Measurements from ENCODE around the gene PDC. TPM values are rescaled to one million over a fixed set of nuclear protein-coding genes. Genes with fewer than 3 reads are reported as not detected.

PDC gene
- total RNA-seq, 1 donor from 2014 or later: not detected

DNA sequence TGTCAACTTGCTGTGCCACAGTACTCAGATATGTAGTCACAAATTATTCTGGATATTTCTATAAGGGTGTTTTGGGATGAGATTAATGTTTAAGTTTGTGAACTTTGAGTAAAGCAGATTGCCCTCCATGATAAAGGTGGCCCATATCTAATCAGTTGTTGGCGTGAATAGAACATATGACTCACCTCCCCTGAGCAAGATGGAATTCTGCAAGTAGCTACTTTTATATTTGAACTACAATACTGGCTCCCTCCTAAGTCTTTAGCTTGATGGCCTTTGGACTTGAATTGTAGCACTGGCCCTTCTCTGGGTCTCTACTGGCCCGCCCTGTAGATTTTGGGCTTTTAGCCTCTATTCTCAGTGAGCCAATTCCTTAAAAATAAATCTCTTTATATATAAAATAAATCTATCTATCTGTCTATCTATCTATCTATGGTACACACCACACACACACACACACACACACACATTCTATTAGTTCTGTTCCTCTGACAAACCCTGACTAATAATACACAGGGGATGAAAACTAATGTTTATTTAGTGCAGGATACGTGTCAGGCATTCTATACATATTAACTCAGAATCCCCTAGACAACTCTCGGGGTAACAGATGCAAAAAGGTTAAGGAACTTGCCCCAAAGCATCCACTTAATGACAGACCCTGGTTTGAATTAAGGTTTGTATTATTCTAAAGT, 37.9 kb upstream of the PDC start:
- TF ChIP-seq CTCF (IDR thresholded peaks at IDR 0.05; ENCODE audit: unreplicated experiment): no peak
- DNase-seq (ENCODE audit: low spot score): no peak
- H3K27ac Mint-ChIP-seq (ENCODE audit: unreplicated experiment): no peak overlapping the region
- H3K36me3 Mint-ChIP-seq (ENCODE audit: low read depth, unreplicated experiment): no peaks in the 10 kb centered on the region
- H3K27me3 Mint-ChIP-seq (ENCODE audit: unreplicated experiment): no peaks in the 10 kb centered on the region
- peaks cover 14% of the 10 kb centered on the region for H3K4me1 Mint-ChIP-seq (ENCODE audit: unreplicated experiment)
- H3K4me3 Mint-ChIP-seq (ENCODE audit: unreplicated experiment): no peak overlapping the region
- H3K9me3 Mint-ChIP-seq (ENCODE audit: unreplicated experiment): no peaks in the 10 kb centered on the region

GRCh38 chr1:186498071-186498470, 37.2 kb upstream of the PDC start:
- H3K27ac Mint-ChIP-seq (ENCODE audit: unreplicated experiment): no peak overlapping the region
- DNase-seq (ENCODE audit: low spot score): no peak
- no peak for TF ChIP-seq CTCF (IDR thresholded peaks at IDR 0.05; ENCODE audit: unreplicated experiment)
- H3K4me1 Mint-ChIP-seq (ENCODE audit: unreplicated experiment): peaks cover 14% of the 10 kb centered on the region
- H3K27me3 Mint-ChIP-seq (ENCODE audit: unreplicated experiment): no peaks in the 10 kb centered on the region
- no peaks in the 10 kb centered on the region for H3K36me3 Mint-ChIP-seq (ENCODE audit: low read depth, unreplicated experiment)
- H3K4me3 Mint-ChIP-seq (ENCODE audit: unreplicated experiment): no peak overlapping the region
- no peaks in the 10 kb centered on the region for H3K9me3 Mint-ChIP-seq (ENCODE audit: unreplicated experiment)

DNA sequence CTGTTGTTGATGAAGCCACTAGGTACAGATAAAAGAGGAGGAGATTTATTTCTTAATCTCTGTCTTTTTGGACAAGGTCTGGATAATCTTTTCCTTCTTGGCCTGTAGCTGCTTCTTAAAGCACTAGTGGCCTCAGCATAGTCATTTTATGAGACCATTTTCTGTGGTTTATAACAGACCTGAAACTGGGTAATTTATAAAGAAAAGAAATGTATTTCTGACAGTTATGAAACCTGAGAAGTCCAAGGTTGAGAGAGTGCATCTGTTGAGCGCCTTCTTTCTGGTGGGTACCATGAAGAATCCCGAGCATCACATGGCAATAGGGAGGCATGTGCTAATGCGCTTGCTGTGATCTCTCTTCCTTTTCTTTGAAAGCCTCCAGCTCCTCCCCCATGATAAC, 36.7 kb upstream of the PDC start:
- Mint-ChIP-seq H3K36me3 (ENCODE audit: low read depth, unreplicated experiment) (no peaks in the 10 kb centered on the region), H3K27me3 (ENCODE audit: unreplicated experiment) (no peaks in the 10 kb centered on the region), H3K4me3 (ENCODE audit: unreplicated experiment) (no peak overlapping the region), H3K9me3 (ENCODE audit: unreplicated experiment) (no peaks in the 10 kb centered on the region), H3K4me1 (ENCODE audit: unreplicated experiment) (peaks cover 14% of the 10 kb centered on the region), H3K27ac (ENCODE audit: unreplicated experiment) (no peak overlapping the region)
- no peak for TF ChIP-seq CTCF (IDR thresholded peaks at IDR 0.05; ENCODE audit: unreplicated experiment)
- no peak for DNase-seq (ENCODE audit: low spot score)

DNA sequence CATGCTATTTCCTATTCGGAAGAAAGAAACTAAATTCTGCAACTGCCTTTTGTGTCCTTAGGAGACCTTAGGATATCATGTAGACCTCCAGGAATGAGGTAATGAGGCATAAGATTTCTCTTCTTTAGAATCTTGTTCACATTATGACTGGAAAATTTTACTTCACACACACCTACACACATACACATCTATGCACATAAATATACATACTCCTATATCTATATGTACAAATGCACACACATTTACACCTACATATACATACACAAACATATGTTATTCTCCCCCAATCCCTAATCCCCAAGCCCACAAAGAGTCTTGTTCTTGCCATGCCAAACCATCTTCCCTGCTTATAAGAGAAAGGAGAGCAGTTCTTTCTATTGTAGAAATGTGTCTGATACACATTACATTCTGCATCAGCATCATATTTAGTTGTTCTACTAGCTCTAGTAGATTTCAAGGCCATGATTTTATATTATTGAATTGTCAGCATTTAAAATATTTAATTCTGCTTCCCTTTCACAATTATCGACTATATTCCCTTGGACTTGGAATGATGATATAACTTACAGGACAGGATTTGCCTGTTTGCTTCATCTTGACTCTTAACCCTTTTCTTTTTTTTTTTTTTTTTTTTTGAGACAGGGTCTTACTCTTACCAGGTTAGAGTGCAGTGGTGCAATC, 35.4 kb upstream of the PDC start:
- Mint-ChIP-seq H3K27me3 (ENCODE audit: unreplicated experiment) (no peaks in the 10 kb centered on the region), H3K9me3 (ENCODE audit: unreplicated experiment) (no peaks in the 10 kb centered on the region), H3K4me1 (ENCODE audit: unreplicated experiment) (peaks cover 14% of the 10 kb centered on the region), H3K36me3 (ENCODE audit: low read depth, unreplicated experiment) (no peaks in the 10 kb centered on the region), H3K27ac (ENCODE audit: unreplicated experiment) (no peak overlapping the region), H3K4me3 (ENCODE audit: unreplicated experiment) (no peak overlapping the region)
- TF ChIP-seq CTCF (IDR thresholded peaks at IDR 0.05; ENCODE audit: unreplicated experiment): no peak
- DNase-seq (ENCODE audit: low spot score): no peak

DNA sequence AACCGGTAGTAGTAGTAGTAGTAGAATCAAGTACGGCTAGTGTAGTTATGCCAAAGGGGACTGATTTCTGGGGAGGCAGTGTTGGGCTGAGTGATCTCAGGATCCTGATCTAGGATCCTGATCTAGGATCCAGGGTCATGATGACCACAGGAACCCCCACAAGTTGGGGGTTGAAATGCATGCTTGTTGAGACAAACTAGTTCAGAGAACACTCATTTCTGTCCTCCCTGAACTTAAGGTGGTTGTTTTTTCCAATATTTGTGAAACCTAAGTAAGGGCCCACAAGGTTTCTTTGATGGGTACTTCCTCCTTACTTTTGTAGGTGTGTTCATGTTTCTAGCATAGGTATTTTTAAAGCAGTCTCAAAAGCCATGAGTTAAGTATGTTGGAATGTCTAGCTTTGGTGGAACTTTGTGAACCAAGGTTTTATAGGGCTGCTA, 33.9 kb upstream of the PDC start:
- no peak for TF ChIP-seq CTCF (IDR thresholded peaks at IDR 0.05; ENCODE audit: unreplicated experiment)
- DNase-seq (ENCODE audit: low spot score): no peak
- H3K36me3 Mint-ChIP-seq (ENCODE audit: low read depth, unreplicated experiment): no peaks in the 10 kb centered on the region
- peaks cover 6% of the 10 kb centered on the region for H3K4me1 Mint-ChIP-seq (ENCODE audit: unreplicated experiment)
- H3K4me3 Mint-ChIP-seq (ENCODE audit: unreplicated experiment): no peak overlapping the region
- no peaks in the 10 kb centered on the region for H3K9me3 Mint-ChIP-seq (ENCODE audit: unreplicated experiment)
- no peaks in the 10 kb centered on the region for H3K27me3 Mint-ChIP-seq (ENCODE audit: unreplicated experiment)
- H3K27ac Mint-ChIP-seq (ENCODE audit: unreplicated experiment): no peak overlapping the region

Data from endothelial cell (in vitro differentiated cells).